HEK293 (cell line): ENCODE measurements around the gene CACNA1S.

Experiments
- CTCF ChIA-PET: fragments of 350-600 bp; formaldehyde crosslinking; extraction: SDS; loops from one replicate; lab custom pipeline; 2021; ENCODE audit warnings: antibody characterized with exemption; lab: Yijun Ruan, JAX
- POLR2A ChIA-PET: fragments of 300-600 bp; formaldehyde crosslinking; extraction: SDS; loops from one replicate; lab custom pipeline; 2020; ENCODE audit warnings: antibody characterized with exemption, inconsistent platforms; lab: Yijun Ruan, JAX
- H3K27ac ChIP-seq: fragments of 200-500 bp; sonication (Bioruptor generic); 2 replicates; pipeline ENCODE4 v1.5.1; 2014; ENCODE audit warnings: low read depth, low read length, control low read depth, inconsistent platforms; ENCODE audit errors: extremely low read depth
- H3K36me3 ChIP-seq, 2 experiments: fragments of 200-500 bp in 1 of 2; sonication (Bioruptor generic) in 1 of 2; 1 replicate in 1 of 2; 2 replicates in 1 of 2; pipeline ENCODE4 v1.5.1; 2014 to 2017; ENCODE audit warnings: inconsistent platforms in 2 of 2, low read length in 2 of 2; ENCODE audit not compliant: control insufficient read depth in 2 of 2, insufficient read depth in 1 of 2
- H3K4me1 ChIP-seq: fragments of 200-500 bp; sonication (Bioruptor generic); 2 replicates; pipeline ENCODE4 v1.5.1; 2014; ENCODE audit warnings: mild to moderate bottlenecking, low read length, inconsistent platforms; ENCODE audit not compliant: control insufficient read depth, insufficient read depth
- H3K4me3 ChIP-seq: 2 replicates; pipeline ENCODE4 v1.5.1; 2011; ENCODE audit warnings: low read depth, mild to moderate bottlenecking, control low read depth, low read length, moderate library complexity
- H3K9me3 ChIP-seq: fragments of 200-500 bp; sonication (Bioruptor generic); 2 replicates; pipeline ENCODE4 v1.5.1; 2014; ENCODE audit warnings: low read depth, low read length, inconsistent platforms; ENCODE audit not compliant: control insufficient read depth, insufficient read depth
- BCL11B ChIP-seq: fragments of 450-650 bp; formaldehyde crosslinking; IDR thresholded peaks from 2 replicates; pipeline ENCODE4 v1.5.1; 2016; ENCODE audit warnings: low read depth, missing biosample characterization, missing genetic modification characterization
- EGR2 ChIP-seq: fragments of 450-650 bp; formaldehyde crosslinking; IDR thresholded peaks from 2 replicates; pipeline ENCODE4 v1.5.1; 2016; ENCODE audit warnings: low read depth, missing biosample characterization, missing genetic modification characterization
- HOXA7 ChIP-seq: sonication (generic); formaldehyde crosslinking; IDR thresholded peaks from 2 replicates; pipeline ENCODE4 v1.8.1; 2022; ENCODE audit warnings: missing genetic modification reagents, borderline replicate concordance
- PRDM10 ChIP-seq: fragments of 450-650 bp; formaldehyde crosslinking; IDR thresholded peaks from 2 replicates; pipeline ENCODE4 v1.5.1; 2016; ENCODE audit warnings: missing biosample characterization, missing genetic modification characterization
- SP3 ChIP-seq: fragments of 450-650 bp; formaldehyde crosslinking; IDR thresholded peaks from 2 replicates; pipeline ENCODE4 v1.5.1; 2016; ENCODE audit warnings: missing biosample characterization, missing genetic modification characterization
- SP7 ChIP-seq: fragments of 450-650 bp; formaldehyde crosslinking; IDR thresholded peaks from 2 replicates; pipeline ENCODE4 v1.5.1; 2016; ENCODE audit warnings: missing biosample characterization, missing genetic modification characterization
- WT1 ChIP-seq: fragments of 450-650 bp; formaldehyde crosslinking; IDR thresholded peaks from 2 replicates; pipeline ENCODE4 v1.5.1; 2016; ENCODE audit warnings: missing biosample characterization, missing genetic modification characterization
- ZBTB8A ChIP-seq: fragments of 450-650 bp; formaldehyde crosslinking; IDR thresholded peaks from 2 replicates; pipeline ENCODE4 v1.5.1; 2016; ENCODE audit warnings: missing biosample characterization, missing genetic modification characterization
- ZFHX2 ChIP-seq: fragments of 450-650 bp; formaldehyde crosslinking; conservative IDR thresholded peaks from 2 replicates; pipeline ENCODE4 v1.5.1; 2016; ENCODE audit warnings: missing biosample characterization, missing genetic modification characterization
- ZNF140 ChIP-seq: fragments of 450-650 bp; formaldehyde crosslinking; IDR thresholded peaks from 2 replicates; pipeline ENCODE4 v1.5.1; 2016; ENCODE audit warnings: missing biosample characterization, missing genetic modification characterization
- ZNF157 ChIP-seq: fragments of 450-650 bp; formaldehyde crosslinking; IDR thresholded peaks from 2 replicates; pipeline ENCODE4 v1.5.1; 2016; ENCODE audit warnings: missing biosample characterization, missing genetic modification characterization
- ZNF366 ChIP-seq: fragments of 450-650 bp; formaldehyde crosslinking; conservative IDR thresholded peaks from 2 replicates; pipeline ENCODE4 v1.5.1; 2016; ENCODE audit warnings: missing biosample characterization, missing genetic modification characterization
- ZNF473 ChIP-seq: fragments of 450-650 bp; formaldehyde crosslinking; IDR thresholded peaks from 2 replicates; pipeline ENCODE4 v1.5.1; 2017; ENCODE audit warnings: missing biosample characterization, missing genetic modification characterization
- ZNF544 ChIP-seq: fragments of 450-650 bp; formaldehyde crosslinking; IDR thresholded peaks from 2 replicates; pipeline ENCODE4 v1.5.0; 2017; ENCODE audit warnings: missing biosample characterization, missing genetic modification characterization
- ZNF701 ChIP-seq: fragments of 450-650 bp; formaldehyde crosslinking; IDR thresholded peaks from 2 replicates; pipeline ENCODE4 v1.5.1; 2016; ENCODE audit warnings: missing biosample characterization, missing genetic modification characterization
- ZNF777 ChIP-seq: fragments of 450-650 bp; formaldehyde crosslinking; IDR thresholded peaks from 2 replicates; pipeline ENCODE4 v1.5.1; 2017; ENCODE audit warnings: missing biosample characterization, missing genetic modification characterization, borderline replicate concordance
- ZNF792 ChIP-seq: fragments of 450-650 bp; formaldehyde crosslinking; IDR thresholded peaks from 2 replicates; pipeline ENCODE4 v1.5.1; 2016; ENCODE audit warnings: missing biosample characterization, missing genetic modification characterization
- TF ChIP-seq, protein P1 (sequence below): sonication (generic); formaldehyde crosslinking; IDR thresholded peaks from 2 replicates; pipeline ENCODE4 v1.8.1; 2022; ENCODE audit warnings: mild to moderate bottlenecking, moderate library complexity, missing genetic modification reagents
- TF ChIP-seq, protein P2 (sequence below): fragments of 450-650 bp; formaldehyde crosslinking; IDR thresholded peaks from 2 replicates; pipeline ENCODE4 v1.5.1; 2016; ENCODE audit warnings: missing biosample characterization, missing genetic modification characterization
- TF ChIP-seq, protein P3 (sequence below): fragments of 450-650 bp; formaldehyde crosslinking; IDR thresholded peaks from 2 replicates; pipeline ENCODE4 v1.5.1; 2016; ENCODE audit warnings: missing biosample characterization, missing genetic modification characterization

CACNA1S gene

DNA sequence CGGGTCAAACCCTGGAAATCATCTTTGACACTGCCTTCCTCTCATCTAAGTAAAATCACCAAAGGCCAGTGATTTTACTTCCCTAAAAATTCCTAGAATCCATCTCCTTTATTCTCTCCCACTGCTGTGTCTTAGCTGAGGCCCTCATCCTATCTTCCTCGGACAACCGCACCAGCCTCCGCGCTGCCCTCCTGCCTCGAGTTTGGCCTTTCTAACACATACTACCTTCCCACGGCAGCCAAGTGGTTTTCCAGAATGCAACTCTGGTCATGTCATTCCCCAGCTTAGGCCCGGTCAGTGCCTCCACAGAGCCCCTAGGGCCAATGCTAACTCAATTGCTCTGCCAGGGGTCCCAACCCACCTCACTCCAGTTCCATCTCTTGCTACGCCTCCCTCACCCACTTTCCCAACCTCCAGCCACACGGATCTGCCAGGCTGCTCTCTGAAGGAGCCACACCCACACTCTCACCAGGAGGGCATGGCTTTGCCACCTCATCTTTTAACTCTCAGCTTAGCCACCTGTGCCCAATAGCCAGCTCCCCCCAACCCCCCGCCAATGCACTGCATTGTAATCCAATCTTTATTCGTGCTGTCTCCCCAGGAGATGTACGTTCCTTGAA lies 35.3 kb upstream of the CACNA1S start:
- 0 out of 2 replicates have a peak, but pooled peaks have one; percentile 17 for TF ChIP-seq ZFHX2 (tag by site-specific recombination)
- TF ChIP-seq EGR2 (tag by site-specific recombination) = peak; percentile 46; the same call in 1 of the 2 replicates
- no peak for TF ChIP-seq HOXA7 (CRISPR knock-in tag)
- TF ChIP-seq, all 188 proteins: peak for 2
- no peaks in the 10 kb centered on the region for H3K4me1 ChIP-seq
- H3K9me3 ChIP-seq = no peaks in the 10 kb centered on the region
- ChIA-PET CTCF (interaction anchor here (0.7 to 1.6 kb wide), 4 partner anchors 61 to 107 kb away, joined by 3 to 6 read pairs (median 3); no protein-coding TSS in a partner anchor), POLR2A (interaction anchor here (2.1 kb wide), 1 partner anchor 24 kb away, joined by 10 read pairs; no protein-coding TSS in a partner anchor)
- H3K27ac ChIP-seq = no peak overlapping the region
- no peak overlapping the region for H3K4me3 ChIP-seq
- peaks cover 25 to 100% of the 10 kb centered on the region in 2 experiments for H3K36me3 ChIP-seq

DNA sequence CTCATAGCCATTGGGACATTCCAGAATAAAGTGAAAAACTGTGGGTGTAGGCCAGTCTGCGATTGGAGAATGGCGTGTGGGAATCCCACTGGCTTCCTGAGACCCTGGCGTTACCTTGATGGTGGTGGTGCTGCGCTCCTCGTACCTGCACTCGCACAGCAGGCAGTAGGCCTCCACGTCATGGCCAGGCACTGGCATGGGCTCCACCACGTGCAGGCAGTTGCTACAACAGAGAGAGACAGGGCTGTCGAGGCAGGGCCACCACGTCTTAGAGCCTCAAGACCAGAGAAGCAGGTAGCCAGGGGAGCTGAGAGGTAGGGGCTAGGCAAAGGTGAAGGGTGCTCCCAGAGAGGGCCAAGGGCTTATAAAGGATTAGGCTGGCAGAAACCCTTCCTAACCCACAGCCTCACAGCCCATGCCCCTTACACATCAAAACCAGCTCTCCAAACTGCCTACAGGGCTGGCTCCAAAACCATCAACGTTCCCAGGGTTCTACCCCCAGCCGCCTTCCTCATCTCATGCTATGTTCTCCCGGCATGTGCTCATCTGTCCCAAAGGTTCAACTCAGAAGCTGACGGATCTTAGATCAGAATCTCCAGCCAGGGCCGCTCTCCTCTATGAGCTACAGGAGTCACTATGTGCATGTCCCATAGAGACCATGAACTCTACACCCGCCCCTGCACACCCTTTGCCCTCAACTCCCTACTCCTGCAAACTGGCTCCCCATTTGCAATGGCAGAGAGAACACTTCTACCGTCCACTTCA lies 34.6 kb upstream of the CACNA1S start:
- CTCF ChIA-PET = interaction anchor here (0.7 to 1.0 kb wide), 4 partner anchors 57 to 108 kb away, joined by 3 to 6 read pairs (median 4); no protein-coding TSS in a partner anchor
- TF ChIP-seq ZNF701 (tag by site-specific recombination) = no peak
- no peak for TF ChIP-seq WT1 (tag by site-specific recombination)
- no peak for TF ChIP-seq ZNF366 (tag by site-specific recombination)
- no peak for TF ChIP-seq ZNF157
- no peak for TF ChIP-seq ZNF777 (tag by site-specific recombination)
- no peak for TF ChIP-seq ZBTB8A (tag by site-specific recombination)
- no peak for TF ChIP-seq SP3 (tag by site-specific recombination)
- no peak for TF ChIP-seq BCL11B
- TF ChIP-seq, protein P1, sequence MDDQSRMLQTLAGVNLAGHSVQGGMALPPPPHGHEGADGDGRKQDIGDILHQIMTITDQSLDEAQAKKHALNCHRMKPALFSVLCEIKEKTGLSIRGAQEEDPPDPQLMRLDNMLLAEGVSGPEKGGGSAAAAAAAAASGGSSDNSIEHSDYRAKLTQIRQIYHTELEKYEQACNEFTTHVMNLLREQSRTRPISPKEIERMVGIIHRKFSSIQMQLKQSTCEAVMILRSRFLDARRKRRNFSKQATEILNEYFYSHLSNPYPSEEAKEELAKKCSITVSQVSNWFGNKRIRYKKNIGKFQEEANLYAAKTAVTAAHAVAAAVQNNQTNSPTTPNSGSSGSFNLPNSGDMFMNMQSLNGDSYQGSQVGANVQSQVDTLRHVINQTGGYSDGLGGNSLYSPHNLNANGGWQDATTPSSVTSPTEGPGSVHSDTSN (CRISPR knock-in tag) = no peak
- no peak for TF ChIP-seq ZNF473 (tag by site-specific recombination)
- Histone ChIP-seq H3K27ac (no peak overlapping the region), H3K4me3 (no peak overlapping the region), H3K9me3 (no peaks in the 10 kb centered on the region), H3K4me1 (no peaks in the 10 kb centered on the region), H3K36me3 (peaks cover 22 to 100% of the 10 kb centered on the region in 2 experiments)
- POLR2A ChIA-PET = interaction anchor here (0.6 kb wide), 1 partner anchor 80 kb away, joined by 3 read pairs; no protein-coding TSS in a partner anchor

GRCh38 chr1:201145816-201146215 lies 33.6 kb upstream of the CACNA1S start:
- CTCF ChIA-PET = interaction anchor here (0.6 to 1.6 kb wide), 7 partner anchors 27 to 594 kb away, joined by 3 to 4 read pairs (median 3); no protein-coding TSS in a partner anchor
- TF ChIP-seq ZNF140 (tag by site-specific recombination) (no peak), ZNF544 (tag by site-specific recombination) (no peak), SP7 (tag by site-specific recombination) (no peak), ZNF792 (no peak), PRDM10 (tag by site-specific recombination) (no peak)
- TF ChIP-seq, protein P2, sequence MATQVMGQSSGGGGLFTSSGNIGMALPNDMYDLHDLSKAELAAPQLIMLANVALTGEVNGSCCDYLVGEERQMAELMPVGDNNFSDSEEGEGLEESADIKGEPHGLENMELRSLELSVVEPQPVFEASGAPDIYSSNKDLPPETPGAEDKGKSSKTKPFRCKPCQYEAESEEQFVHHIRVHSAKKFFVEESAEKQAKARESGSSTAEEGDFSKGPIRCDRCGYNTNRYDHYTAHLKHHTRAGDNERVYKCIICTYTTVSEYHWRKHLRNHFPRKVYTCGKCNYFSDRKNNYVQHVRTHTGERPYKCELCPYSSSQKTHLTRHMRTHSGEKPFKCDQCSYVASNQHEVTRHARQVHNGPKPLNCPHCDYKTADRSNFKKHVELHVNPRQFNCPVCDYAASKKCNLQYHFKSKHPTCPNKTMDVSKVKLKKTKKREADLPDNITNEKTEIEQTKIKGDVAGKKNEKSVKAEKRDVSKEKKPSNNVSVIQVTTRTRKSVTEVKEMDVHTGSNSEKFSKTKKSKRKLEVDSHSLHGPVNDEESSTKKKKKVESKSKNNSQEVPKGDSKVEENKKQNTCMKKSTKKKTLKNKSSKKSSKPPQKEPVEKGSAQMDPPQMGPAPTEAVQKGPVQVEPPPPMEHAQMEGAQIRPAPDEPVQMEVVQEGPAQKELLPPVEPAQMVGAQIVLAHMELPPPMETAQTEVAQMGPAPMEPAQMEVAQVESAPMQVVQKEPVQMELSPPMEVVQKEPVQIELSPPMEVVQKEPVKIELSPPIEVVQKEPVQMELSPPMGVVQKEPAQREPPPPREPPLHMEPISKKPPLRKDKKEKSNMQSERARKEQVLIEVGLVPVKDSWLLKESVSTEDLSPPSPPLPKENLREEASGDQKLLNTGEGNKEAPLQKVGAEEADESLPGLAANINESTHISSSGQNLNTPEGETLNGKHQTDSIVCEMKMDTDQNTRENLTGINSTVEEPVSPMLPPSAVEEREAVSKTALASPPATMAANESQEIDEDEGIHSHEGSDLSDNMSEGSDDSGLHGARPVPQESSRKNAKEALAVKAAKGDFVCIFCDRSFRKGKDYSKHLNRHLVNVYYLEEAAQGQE (tag by site-specific recombination) = no peak
- TF ChIP-seq, protein P3, sequence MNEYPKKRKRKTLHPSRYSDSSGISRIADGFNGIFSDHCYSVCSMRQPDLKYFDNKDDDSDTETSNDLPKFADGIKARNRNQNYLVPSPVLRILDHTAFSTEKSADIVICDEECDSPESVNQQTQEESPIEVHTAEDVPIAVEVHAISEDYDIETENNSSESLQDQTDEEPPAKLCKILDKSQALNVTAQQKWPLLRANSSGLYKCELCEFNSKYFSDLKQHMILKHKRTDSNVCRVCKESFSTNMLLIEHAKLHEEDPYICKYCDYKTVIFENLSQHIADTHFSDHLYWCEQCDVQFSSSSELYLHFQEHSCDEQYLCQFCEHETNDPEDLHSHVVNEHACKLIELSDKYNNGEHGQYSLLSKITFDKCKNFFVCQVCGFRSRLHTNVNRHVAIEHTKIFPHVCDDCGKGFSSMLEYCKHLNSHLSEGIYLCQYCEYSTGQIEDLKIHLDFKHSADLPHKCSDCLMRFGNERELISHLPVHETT = no peak

More at GRCh38 chr1:201145816-201146215, 33.6 kb upstream of the CACNA1S start:
- POLR2A ChIA-PET = no interaction called here
- Histone ChIP-seq H3K4me3 (no peak overlapping the region), H3K4me1 (no peaks in the 10 kb centered on the region), H3K9me3 (no peaks in the 10 kb centered on the region), H3K27ac (no peak overlapping the region), H3K36me3 (peaks cover 18 to 100% of the 10 kb centered on the region in 2 experiments)
